NCI-H226 (cell line): ENCODE data around the gene PAH.
A peak's percentile ranks its signal among the peaks of the same experiment; 100 is the strongest.
"Not testable (repeated sequence)": the region's sequence is repeated elsewhere in the genome, so short reads cannot be mapped to it uniquely, and the experiment has no call there.

Source experiments
- DNase-seq: peaks from one replicate; pipeline ENCODE4 v3.0.0-alpha.2; 2015

The PAH gene

GRCh38 chr12:102888511-102888910, 28.5 kb downstream of the PAH start:
- no peak for DNase-seq

- DNase-seq: no peak
These were observed 31.8 kb downstream of the PAH start for GRCh38 chr12:102885043-102885932.

GRCh38 chr12:102883204-102883799, 33.7 kb downstream of the PAH start:
- peak; percentile 30 for DNase-seq

GRCh38 chr12:102880783-102881182, 36.3 kb downstream of the PAH start:
- no peak for DNase-seq

GRCh38 chr12:102879144-102879763, 37.8 kb downstream of the PAH start:
- DNase-seq: peak; percentile 31

- no peak for DNase-seq
These were observed 40.2 kb downstream of the PAH start for GRCh38 chr12:102876883-102877282.

GRCh38 chr12:102874819-102875218, 42.2 kb downstream of the PAH start:
- DNase-seq: no peak

GRCh38 chr12:102873077-102873476, 44.0 kb downstream of the PAH start:
- DNase-seq: no peak

GRCh38 chr12:102871014-102871413, 46.0 kb downstream of the PAH start:
- no peak for DNase-seq

GRCh38 chr12:102869571-102869970, 47.5 kb downstream of the PAH start:
- DNase-seq: no peak

- no peak for DNase-seq
These were observed 51.0 kb downstream of the PAH start for GRCh38 chr12:102865821-102866615.

GRCh38 chr12:102862486-102862885, 54.6 kb downstream of the PAH start:
- no peak for DNase-seq

- no peak for DNase-seq
These were observed 65.8 kb downstream of the PAH start for GRCh38 chr12:102851246-102851645.

GRCh38 chr12:102849722-102850447, 67.2 kb downstream of the PAH start:
- no peak for DNase-seq

GRCh38 chr12:102848832-102849231, 68.2 kb downstream of the PAH start:
- no peak for DNase-seq

GRCh38 chr12:102847131-102847530, 69.9 kb downstream of the PAH start:
- no peak for DNase-seq

GRCh38 chr12:102833687-102834441, 83.2 kb downstream of the PAH start:
- DNase-seq: no peak

- DNase-seq: not testable (repeated sequence)
These were observed 84.2 kb downstream of the PAH start for GRCh38 chr12:102832826-102833225.

- DNase-seq: no peak
These were observed 92.7 kb downstream of the PAH start for GRCh38 chr12:102824218-102824835.

- no peak for DNase-seq
These were observed 95.9 kb downstream of the PAH start for GRCh38 chr12:102821149-102821548.

GRCh38 chr12:102816816-102817434, 100.1 kb downstream of the PAH start:
- no peak for DNase-seq
